Measurements from ENCODE around the gene BRAF.
"Not testable (repeated sequence)": the region's sequence is repeated elsewhere in the genome, so short reads cannot be mapped to it uniquely, and the experiment has no call there.

The BRAF gene

GRCh38 chr7:140723574-140723973 lies 201.2 kb downstream of the BRAF start:
- H3K36me3 ChIP-seq (ENCODE audit: control insufficient read depth in 2 of 2, insufficient read depth in 2 of 2, low read length in 2 of 2): peaks cover 0 to 9% of the 10 kb centered on the region in 2 donors
- no peaks in the 10 kb centered on the region for H3K27me3 ChIP-seq (ENCODE audit: control insufficient read depth in 2 of 2, insufficient read depth in 2 of 2, low read length in 2 of 2)
- H3K27ac ChIP-seq (ENCODE audit: low read depth in 2 of 2, low read length in 2 of 2): no peak overlapping the region
- no peak overlapping the region for H3K4me3 ChIP-seq (ENCODE audit: low read length in 2 of 2)
- no peaks in the 10 kb centered on the region for H3K9me3 ChIP-seq (ENCODE audit: control insufficient read depth in 2 of 2, low read length in 2 of 2)
- no peak overlapping the region for H3K9ac ChIP-seq (ENCODE audit: low read depth in 1 of 2, low read length in 2 of 2)
- H3K4me1 ChIP-seq (ENCODE audit: control insufficient read depth in 2 of 2, insufficient read depth in 2 of 2, low read length in 2 of 2): no peaks in the 10 kb centered on the region

GRCh38 chr7:140723006-140723405 lies 201.7 kb downstream of the BRAF start:
- Histone ChIP-seq H3K36me3 (ENCODE audit: control insufficient read depth in 2 of 2, insufficient read depth in 2 of 2, low read length in 2 of 2) (peaks cover 0 to 9% of the 10 kb centered on the region in 2 donors), H3K9me3 (ENCODE audit: control insufficient read depth in 2 of 2, low read length in 2 of 2) (no peaks in the 10 kb centered on the region), H3K27ac (ENCODE audit: low read depth in 2 of 2, low read length in 2 of 2) (no peak overlapping the region), H3K4me3 (ENCODE audit: low read length in 2 of 2) (no peak overlapping the region), H3K9ac (ENCODE audit: low read depth in 1 of 2, low read length in 2 of 2) (no peak overlapping the region), H3K27me3 (ENCODE audit: control insufficient read depth in 2 of 2, insufficient read depth in 2 of 2, low read length in 2 of 2) (no peaks in the 10 kb centered on the region), H3K4me1 (ENCODE audit: control insufficient read depth in 2 of 2, insufficient read depth in 2 of 2, low read length in 2 of 2) (no peaks in the 10 kb centered on the region)

- H3K4me1 ChIP-seq (ENCODE audit: control insufficient read depth in 2 of 2, insufficient read depth in 2 of 2, low read length in 2 of 2): no peaks in the 10 kb centered on the region
- no peaks in the 10 kb centered on the region for H3K27me3 ChIP-seq (ENCODE audit: control insufficient read depth in 2 of 2, insufficient read depth in 2 of 2, low read length in 2 of 2)
- no peaks in the 10 kb centered on the region for H3K9me3 ChIP-seq (ENCODE audit: control insufficient read depth in 2 of 2, low read length in 2 of 2)
- no peak overlapping the region for H3K27ac ChIP-seq (ENCODE audit: low read depth in 2 of 2, low read length in 2 of 2)
- no peak overlapping the region for H3K4me3 ChIP-seq (ENCODE audit: low read length in 2 of 2)
- peaks cover 0 to 9% of the 10 kb centered on the region in 2 donors for H3K36me3 ChIP-seq (ENCODE audit: control insufficient read depth in 2 of 2, insufficient read depth in 2 of 2, low read length in 2 of 2)
- no peak overlapping the region for H3K9ac ChIP-seq (ENCODE audit: low read depth in 1 of 2, low read length in 2 of 2)
Measured at GRCh38 chr7:140722254-140722653, 202.5 kb downstream of the BRAF start.

- H3K9me3 ChIP-seq (ENCODE audit: control insufficient read depth in 2 of 2, low read length in 2 of 2): no peaks in the 10 kb centered on the region
- no peaks in the 10 kb centered on the region for H3K4me1 ChIP-seq (ENCODE audit: control insufficient read depth in 2 of 2, insufficient read depth in 2 of 2, low read length in 2 of 2)
- H3K4me3 ChIP-seq (ENCODE audit: low read length in 2 of 2): no peak overlapping the region
- H3K27me3 ChIP-seq (ENCODE audit: control insufficient read depth in 2 of 2, insufficient read depth in 2 of 2, low read length in 2 of 2): no peaks in the 10 kb centered on the region
- H3K9ac ChIP-seq (ENCODE audit: low read depth in 1 of 2, low read length in 2 of 2): no peak overlapping the region
- peaks cover 0 to 4% of the 10 kb centered on the region in 2 donors for H3K36me3 ChIP-seq (ENCODE audit: control insufficient read depth in 2 of 2, insufficient read depth in 2 of 2, low read length in 2 of 2)
- no peak overlapping the region for H3K27ac ChIP-seq (ENCODE audit: low read depth in 2 of 2, low read length in 2 of 2)
Measured at GRCh38 chr7:140719721-140720120, 205.0 kb downstream of the BRAF start.

- H3K4me3 ChIP-seq (ENCODE audit: low read length in 2 of 2): no peak overlapping the region
- no peak overlapping the region for H3K27ac ChIP-seq (ENCODE audit: low read depth in 2 of 2, low read length in 2 of 2)
- no peaks in the 10 kb centered on the region for H3K27me3 ChIP-seq (ENCODE audit: control insufficient read depth in 2 of 2, insufficient read depth in 2 of 2, low read length in 2 of 2)
- H3K9ac ChIP-seq (ENCODE audit: low read depth in 1 of 2, low read length in 2 of 2): no peak overlapping the region
- H3K4me1 ChIP-seq (ENCODE audit: control insufficient read depth in 2 of 2, insufficient read depth in 2 of 2, low read length in 2 of 2): no peaks in the 10 kb centered on the region
- H3K36me3 ChIP-seq (ENCODE audit: control insufficient read depth in 2 of 2, insufficient read depth in 2 of 2, low read length in 2 of 2): no peaks in the 10 kb centered on the region
- no peaks in the 10 kb centered on the region for H3K9me3 ChIP-seq (ENCODE audit: control insufficient read depth in 2 of 2, low read length in 2 of 2)
Measured at GRCh38 chr7:140714331-140715040, 210.2 kb downstream of the BRAF start.

GRCh38 chr7:140712392-140712791 lies 212.3 kb downstream of the BRAF start:
- not testable (repeated sequence) for H3K27ac ChIP-seq (ENCODE audit: low read depth in 2 of 2, low read length in 2 of 2); H3K4me3 ChIP-seq (ENCODE audit: low read length in 2 of 2); H3K27me3 ChIP-seq (ENCODE audit: control insufficient read depth in 2 of 2, insufficient read depth in 2 of 2, low read length in 2 of 2); H3K4me1 ChIP-seq (ENCODE audit: control insufficient read depth in 2 of 2, insufficient read depth in 2 of 2, low read length in 2 of 2); H3K9me3 ChIP-seq (ENCODE audit: control insufficient read depth in 2 of 2, low read length in 2 of 2); H3K9ac ChIP-seq (ENCODE audit: low read depth in 1 of 2, low read length in 2 of 2); H3K36me3 ChIP-seq (ENCODE audit: control insufficient read depth in 2 of 2, insufficient read depth in 2 of 2, low read length in 2 of 2)

- not testable (repeated sequence) for H3K4me1 ChIP-seq (ENCODE audit: control insufficient read depth in 2 of 2, insufficient read depth in 2 of 2, low read length in 2 of 2); H3K9me3 ChIP-seq (ENCODE audit: control insufficient read depth in 2 of 2, low read length in 2 of 2); H3K27ac ChIP-seq (ENCODE audit: low read depth in 2 of 2, low read length in 2 of 2); H3K27me3 ChIP-seq (ENCODE audit: control insufficient read depth in 2 of 2, insufficient read depth in 2 of 2, low read length in 2 of 2); H3K4me3 ChIP-seq (ENCODE audit: low read length in 2 of 2); H3K9ac ChIP-seq (ENCODE audit: low read depth in 1 of 2, low read length in 2 of 2)
- H3K36me3 ChIP-seq (ENCODE audit: control insufficient read depth in 2 of 2, insufficient read depth in 2 of 2, low read length in 2 of 2): peaks cover 5 to 22% of the 10 kb centered on the region in 2 donors
Measured at GRCh38 chr7:140708764-140709163, 216.0 kb downstream of the BRAF start.

GRCh38 chr7:140707132-140707531 lies 217.6 kb downstream of the BRAF start:
- no peaks in the 10 kb centered on the region for H3K27me3 ChIP-seq (ENCODE audit: control insufficient read depth in 2 of 2, insufficient read depth in 2 of 2, low read length in 2 of 2)
- no peaks in the 10 kb centered on the region for H3K4me1 ChIP-seq (ENCODE audit: control insufficient read depth in 2 of 2, insufficient read depth in 2 of 2, low read length in 2 of 2)
- no peak overlapping the region for H3K4me3 ChIP-seq (ENCODE audit: low read length in 2 of 2)
- H3K27ac ChIP-seq (ENCODE audit: low read depth in 2 of 2, low read length in 2 of 2): no peak overlapping the region
- no peak overlapping the region for H3K9ac ChIP-seq (ENCODE audit: low read depth in 1 of 2, low read length in 2 of 2)
- peaks cover 5 to 29% of the 10 kb centered on the region in 2 donors for H3K36me3 ChIP-seq (ENCODE audit: control insufficient read depth in 2 of 2, insufficient read depth in 2 of 2, low read length in 2 of 2)
- H3K9me3 ChIP-seq (ENCODE audit: control insufficient read depth in 2 of 2, low read length in 2 of 2): no peaks in the 10 kb centered on the region

- Histone ChIP-seq H3K27ac (ENCODE audit: low read depth in 2 of 2, low read length in 2 of 2) (no peak overlapping the region), H3K4me1 (ENCODE audit: control insufficient read depth in 2 of 2, insufficient read depth in 2 of 2, low read length in 2 of 2) (no peaks in the 10 kb centered on the region), H3K36me3 (ENCODE audit: control insufficient read depth in 2 of 2, insufficient read depth in 2 of 2, low read length in 2 of 2) (peaks cover 5 to 29% of the 10 kb centered on the region in 2 donors), H3K27me3 (ENCODE audit: control insufficient read depth in 2 of 2, insufficient read depth in 2 of 2, low read length in 2 of 2) (no peaks in the 10 kb centered on the region), H3K4me3 (ENCODE audit: low read length in 2 of 2) (no peak overlapping the region), H3K9me3 (ENCODE audit: control insufficient read depth in 2 of 2, low read length in 2 of 2) (no peaks in the 10 kb centered on the region), H3K9ac (ENCODE audit: low read depth in 1 of 2, low read length in 2 of 2) (no peak overlapping the region)
Measured at GRCh38 chr7:140704205-140704604, 220.5 kb downstream of the BRAF start.

GRCh38 chr7:140702774-140703173 lies 222.0 kb downstream of the BRAF start:
- no peaks in the 10 kb centered on the region for H3K27me3 ChIP-seq (ENCODE audit: control insufficient read depth in 2 of 2, insufficient read depth in 2 of 2, low read length in 2 of 2)
- H3K4me1 ChIP-seq (ENCODE audit: control insufficient read depth in 2 of 2, insufficient read depth in 2 of 2, low read length in 2 of 2): peaks cover 3 to 7% of the 10 kb centered on the region in 2 donors
- H3K27ac ChIP-seq (ENCODE audit: low read depth in 2 of 2, low read length in 2 of 2): no peak overlapping the region
- H3K9ac ChIP-seq (ENCODE audit: low read depth in 1 of 2, low read length in 2 of 2): no peak overlapping the region
- no peaks in the 10 kb centered on the region for H3K9me3 ChIP-seq (ENCODE audit: control insufficient read depth in 2 of 2, low read length in 2 of 2)
- H3K4me3 ChIP-seq (ENCODE audit: low read length in 2 of 2): no peak overlapping the region
- peaks cover 5 to 29% of the 10 kb centered on the region in 2 donors for H3K36me3 ChIP-seq (ENCODE audit: control insufficient read depth in 2 of 2, insufficient read depth in 2 of 2, low read length in 2 of 2)
